Amniotic stem cell (primary cell): ENCODE measurements around the gene PARVB.
"Not testable (repeated sequence)": the region's sequence is repeated elsewhere in the genome, so short reads cannot be mapped to it uniquely, and the experiment has no call there.

ENCODE experiments used
- DNase-seq: peaks from one replicate; lab custom pipeline; 2025; lab: John Stamatoyannopoulos, UW

The PARVB gene

GRCh38 chr22:44056649-44057048, 32.5 kb downstream of the PARVB start:
- DNase-seq: not testable (repeated sequence)

- no peak for DNase-seq
These were observed 33.4 kb downstream of the PARVB start for GRCh38 chr22:44057401-44057987.

- DNase-seq: no peak
These were observed 39.6 kb downstream of the PARVB start for GRCh38 chr22:44063462-44064371.

GRCh38 chr22:44067033-44067432, 42.9 kb downstream of the PARVB start:
- DNase-seq: no peak

- no peak for DNase-seq
These were observed 43.8 kb downstream of the PARVB start for GRCh38 chr22:44067901-44068300.

- no peak for DNase-seq
These were observed 44.5 kb downstream of the PARVB start for GRCh38 chr22:44068422-44069191.

- no peak for DNase-seq
These were observed 45.9 kb downstream of the PARVB start for GRCh38 chr22:44070029-44070428.

- DNase-seq: no peak
These were observed 47.8 kb downstream of the PARVB start for GRCh38 chr22:44071781-44072326.

GRCh38 chr22:44074337-44074984, 50.4 kb downstream of the PARVB start:
- no peak for DNase-seq

GRCh38 chr22:44075022-44075421, 50.9 kb downstream of the PARVB start:
- DNase-seq: no peak

GRCh38 chr22:44075670-44076069, 51.6 kb downstream of the PARVB start:
- DNase-seq: no peak

GRCh38 chr22:44076825-44077224, 52.7 kb downstream of the PARVB start:
- DNase-seq: no peak

GRCh38 chr22:44080936-44081861, 57.1 kb downstream of the PARVB start:
- DNase-seq: peak; percentile 23

- no peak for DNase-seq
These were observed 58.7 kb downstream of the PARVB start for GRCh38 chr22:44082801-44083200.

- no peak for DNase-seq
These were observed 60.1 kb downstream of the PARVB start for GRCh38 chr22:44084044-44084772.

GRCh38 chr22:44085743-44086270, 61.7 kb downstream of the PARVB start:
- no peak for DNase-seq

GRCh38 chr22:44086271-44087088, 62.4 kb downstream of the PARVB start:
- DNase-seq: no peak

GRCh38 chr22:44087089-44087430, 63.0 kb downstream of the PARVB start:
- DNase-seq: no peak

GRCh38 chr22:44088976-44089570, 65.0 kb downstream of the PARVB start:
- no peak for DNase-seq
